Aorta (tissue), 5 donors: Measurements from ENCODE around the gene CACNA1H. TPM values are rescaled to one million over a fixed set of nuclear protein-coding genes. Genes with fewer than 3 reads are reported as not detected.
"Not testable (repeated sequence)": the region's sequence is repeated elsewhere in the genome, so short reads cannot be mapped to it uniquely, and the experiment has no call there.

Experiments used
- ATAC-seq: fragments of 200-7000 bp; cut with Tn5 transposase; one replicate; pipeline ENCODE4 v1.9.1; 2022; ENCODE audit warnings: moderate library complexity; ENCODE audit not compliant: low FRiP score
- DNase-seq, 2 donors: peaks; one replicate each; pipeline ENCODE4 v3.0.0-alpha.2; 2020
- H3K27ac ChIP-seq, 2 donors: one replicate each; pipeline ENCODE4 v1.5.1; 2013; ENCODE audit warnings: low read length in 2 of 2, mild to moderate bottlenecking in 2 of 2, moderate library complexity in 2 of 2, control low read depth in 1 of 2, inconsistent platforms in 1 of 2, low read depth in 1 of 2
- H3K27me3 ChIP-seq, 2 donors: one replicate each; pipeline ENCODE4 v1.6.1; 2013; ENCODE audit warnings: control low read depth in 1 of 2, low read length in 1 of 2, mild to moderate bottlenecking in 1 of 2, moderate library complexity in 1 of 2; ENCODE audit not compliant: insufficient read depth in 2 of 2, control insufficient read depth in 1 of 2
- H3K36me3 ChIP-seq, 2 donors: one replicate each; pipeline ENCODE4 v1.6.1; 2013; ENCODE audit warnings: control low read depth in 1 of 2, low read length in 1 of 2, mild to moderate bottlenecking in 1 of 2; ENCODE audit not compliant: insufficient read depth in 2 of 2, control insufficient read depth in 1 of 2
- H3K4me1 ChIP-seq, 2 donors: one replicate each; pipeline ENCODE4 v1.6.1; 2013; ENCODE audit warnings: low read length in 2 of 2, control low read depth in 1 of 2, mild to moderate bottlenecking in 1 of 2, moderate library complexity in 1 of 2; ENCODE audit not compliant: insufficient read depth in 2 of 2, control insufficient read depth in 1 of 2
- H3K4me3 ChIP-seq, 2 donors: one replicate each; pipeline ENCODE4 v1.5.1; 2013; ENCODE audit warnings: low read length in 2 of 2, control low read depth in 1 of 2, mild to moderate bottlenecking in 1 of 2
- H3K9me3 ChIP-seq: one replicate; pipeline ENCODE4 v1.6.1; 2013; ENCODE audit warnings: mild to moderate bottlenecking, low read length; ENCODE audit not compliant: control insufficient read depth
- WGBS, 2 donors: extraction: QIAGEN DNeasy Blood & Tissue Kit; methylation state at CpG; one replicate each; pipeline ENCODE4 v1.1.7; 2013; 5-methylcytosine and 5-hydroxymethylcytosine counted together
- intact Hi-C, 2 donors: fragments of 100-400 bp; cut with DNase I; formaldehyde crosslinking; loops; one replicate each; pipeline versions ENCODE4 v1.14.2 to v1.15.0; 2022
- polyA plus RNA-seq, 2 donors: library from polyadenylated mRNA; stranded (reverse); fragments of 200-250 nt; gene quantifications; one replicate each; pipeline ENCODE4 v1.2.3, GENCODE V29; 2013
- total RNA-seq, 2 donors: library from RNA; stranded (reverse); fragmentation: NEBNext Ultra II Directional; extraction: Animal tissue kit (Norgen Biotek cat#: 25700); gene quantifications; one replicate each; pipeline ENCODE4 v1.2.1, GENCODE V29; 2021
- donor health status: healthy with polysubstance abuse.
- donor health status: Bipolar disorder and iron deficiency.
- donor health status: DM: no; HTN: no; CAD: no.
- donor health status: DM: no; HTN: no; CAD: no.
- donor health status: DM: yes; HTN: yes; CAD: no.

CACNA1H gene
- total and polyA plus RNA-seq, 4 donors: 1.3 to 17.8 (median 9.8) TPM

DNA sequence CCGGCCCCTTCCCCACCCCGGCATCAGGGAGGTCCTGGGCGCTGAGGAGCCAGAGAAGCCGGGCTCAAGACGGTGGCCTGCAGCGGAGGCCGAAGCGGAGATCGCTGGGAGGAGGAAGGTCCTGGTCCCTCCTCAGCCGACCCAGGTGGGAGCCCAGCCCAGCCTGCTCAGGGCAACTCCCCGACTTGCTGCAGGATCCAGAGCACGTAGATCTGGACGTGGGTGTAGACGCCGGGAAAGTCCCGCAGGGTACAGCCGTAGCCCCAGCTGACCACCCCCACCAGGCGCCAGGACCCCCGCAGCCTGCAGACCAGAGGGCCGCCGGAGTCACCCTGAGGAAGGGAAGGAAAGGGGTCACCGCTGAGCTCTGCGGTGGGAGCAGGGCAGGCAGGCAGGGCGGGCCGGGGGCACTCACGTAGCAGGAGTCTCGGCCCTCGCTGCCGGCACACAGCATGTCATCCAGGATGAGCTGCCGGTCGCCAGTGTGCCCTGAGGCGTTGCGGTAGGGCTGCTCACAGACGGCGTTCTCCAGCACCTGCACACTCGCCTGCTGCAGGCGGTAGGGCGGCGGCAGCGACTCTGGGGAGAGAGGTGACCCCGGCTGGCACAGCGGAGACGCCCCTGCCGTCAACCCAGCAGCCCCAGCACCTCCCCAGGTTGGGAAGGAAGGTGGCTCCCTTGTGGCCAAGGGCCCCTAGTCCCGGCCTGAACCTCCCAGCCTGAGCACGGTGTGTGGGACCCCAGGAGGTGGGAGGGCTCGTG, 108.4 kb downstream of the CACNA1H start:
- no peak for DNase-seq
- intact Hi-C loops: loop anchor here in 1 of 2 donors (10.0 kb wide), 1 partner anchor 47 kb away; no protein-coding TSS in a partner anchor
- H3K27me3 ChIP-seq: no peaks in the 10 kb centered on the region
- H3K4me1 ChIP-seq: no peaks in the 10 kb centered on the region
- H3K27ac ChIP-seq: no peak overlapping the region
- no peak overlapping the region for H3K4me3 ChIP-seq
- H3K9me3 ChIP-seq: no peaks in the 10 kb centered on the region
- 10 to 12% methylated on average over 47 of the region's 47 CpGs for WGBS, 2 donors
- H3K36me3 ChIP-seq: no peaks in the 10 kb centered on the region
- ATAC-seq: no peak

DNA sequence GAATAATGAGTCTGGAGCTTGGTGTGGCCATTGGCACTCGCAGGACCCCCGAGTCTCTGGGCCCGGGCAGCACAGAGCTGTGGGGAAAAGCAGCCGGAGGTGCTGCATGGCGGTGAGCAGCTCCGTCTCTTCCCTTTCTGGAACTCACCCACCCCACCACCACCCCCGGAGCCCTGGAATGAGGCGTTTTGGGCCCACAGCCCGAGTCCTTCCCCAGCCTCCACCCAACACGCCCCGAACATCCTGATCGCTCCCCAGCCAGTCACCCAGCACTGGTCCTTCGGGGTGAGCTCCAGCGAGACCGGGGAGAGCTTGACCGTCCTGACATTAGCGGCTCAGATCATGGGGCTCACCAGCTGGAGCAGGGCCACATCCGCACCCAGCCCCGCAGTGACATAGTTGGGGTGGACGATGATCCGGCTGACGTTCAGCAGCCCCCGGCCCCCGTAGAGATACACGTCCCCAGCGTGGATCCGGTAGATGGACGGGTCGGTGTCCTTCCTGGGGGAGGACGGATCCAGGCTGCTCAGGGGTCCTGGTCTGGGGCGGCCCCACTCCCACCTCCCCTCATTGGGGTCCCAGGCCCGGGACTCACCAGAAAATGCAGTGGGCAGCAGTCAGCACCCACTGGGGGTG, 109.4 kb downstream of the CACNA1H start:
- intact Hi-C loops: loop anchor here in 1 of 2 donors (10.0 kb wide), 1 partner anchor 48 kb away; no protein-coding TSS in a partner anchor
- WGBS, 2 donors: 75 to 78% methylated on average over 32 of the region's 32 CpGs
- H3K27me3 ChIP-seq: no peaks in the 10 kb centered on the region

DNA sequence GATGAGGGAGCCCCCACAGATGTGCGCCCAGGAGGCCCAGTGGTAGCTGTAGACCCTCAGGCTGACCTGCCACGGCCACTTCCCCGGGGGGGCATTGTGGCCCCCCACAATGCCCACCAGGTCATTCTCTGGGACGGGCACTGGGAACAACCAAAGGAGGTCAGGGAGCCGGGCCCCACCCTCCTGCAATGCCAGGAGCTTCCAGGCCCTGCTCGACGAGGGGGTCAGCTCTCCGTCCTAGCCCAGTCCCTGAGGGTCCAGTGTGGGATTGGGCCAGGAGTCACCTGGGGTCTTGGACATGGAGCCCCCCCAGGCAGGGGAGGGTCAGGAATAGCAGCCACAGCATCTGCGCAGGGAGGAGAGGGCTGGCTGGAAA, 109.9 kb downstream of the CACNA1H start:
- Histone ChIP-seq H3K4me1 (no peaks in the 10 kb centered on the region), H3K9me3 (no peaks in the 10 kb centered on the region), H3K27me3 (no peaks in the 10 kb centered on the region), H3K4me3 (no peak overlapping the region), H3K27ac (no peak overlapping the region), H3K36me3 (no peaks in the 10 kb centered on the region)
- 80 to 81% methylated on average over 8 to 9 of the region's 9 CpGs for WGBS, 2 donors
- ATAC-seq (no peak), DNase-seq (no peak)
- intact Hi-C loops: loop anchor here in 1 of 2 donors (10.0 kb wide), 1 partner anchor 48 kb away; no protein-coding TSS in a partner anchor

More for the DNA sequence above, 109.4 kb downstream of the CACNA1H start:
- ATAC-seq (no peak), DNase-seq (no peak)
- Histone ChIP-seq H3K27ac (no peak overlapping the region), H3K36me3 (no peaks in the 10 kb centered on the region), H3K4me3 (no peak overlapping the region), H3K9me3 (no peaks in the 10 kb centered on the region), H3K4me1 (no peaks in the 10 kb centered on the region)

DNA sequence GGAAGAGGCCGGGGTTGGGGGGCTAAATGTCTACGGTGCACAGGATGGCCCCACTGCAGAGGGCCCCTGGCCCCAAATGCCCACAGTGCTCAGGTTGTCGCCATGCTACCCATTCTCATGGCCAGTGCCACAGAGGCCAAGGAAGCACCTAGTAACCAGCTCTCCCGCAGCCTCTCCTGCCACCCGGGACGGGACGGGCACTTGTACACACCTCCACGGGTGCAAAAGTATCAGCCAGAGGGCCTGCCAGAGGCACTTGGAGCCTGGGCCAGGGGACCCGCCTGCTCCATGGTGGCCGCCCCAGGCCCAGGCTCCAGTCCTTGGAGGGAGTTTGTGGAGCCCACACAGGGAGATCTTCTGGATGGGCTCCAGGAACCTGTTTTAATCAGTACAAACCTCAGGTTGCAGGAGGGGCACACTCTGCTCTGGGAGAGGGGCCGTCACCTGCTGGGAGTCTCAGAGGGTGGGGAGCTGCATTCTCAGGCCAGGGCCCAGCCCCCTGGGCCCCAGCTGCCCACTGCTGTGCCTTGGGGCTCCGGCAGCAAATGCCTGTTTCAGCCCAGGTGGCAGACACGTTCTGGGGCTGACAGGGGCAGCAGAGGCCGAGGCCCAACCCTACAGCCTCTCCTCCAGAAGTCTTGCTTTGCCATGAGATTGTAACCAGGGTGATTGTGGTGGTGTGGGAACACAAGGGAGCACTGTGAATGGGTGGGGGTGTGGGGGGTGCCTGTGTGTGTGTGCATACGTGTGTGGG, 110.9 kb downstream of the CACNA1H start:
- Histone ChIP-seq H3K4me3 (no peak overlapping the region), H3K9me3 (no peaks in the 10 kb centered on the region), H3K4me1 (no peaks in the 10 kb centered on the region), H3K27me3 (no peaks in the 10 kb centered on the region), H3K27ac (no peak overlapping the region), H3K36me3 (no peaks in the 10 kb centered on the region)
- no peak for DNase-seq
- ATAC-seq: no peak
- WGBS, 2 donors: 60 to 65% methylated on average over 15 of the region's 15 CpGs
- intact Hi-C loops: loop anchor here in 1 of 2 donors (10.0 kb wide), 1 partner anchor 49 kb away; no protein-coding TSS in a partner anchor

DNA sequence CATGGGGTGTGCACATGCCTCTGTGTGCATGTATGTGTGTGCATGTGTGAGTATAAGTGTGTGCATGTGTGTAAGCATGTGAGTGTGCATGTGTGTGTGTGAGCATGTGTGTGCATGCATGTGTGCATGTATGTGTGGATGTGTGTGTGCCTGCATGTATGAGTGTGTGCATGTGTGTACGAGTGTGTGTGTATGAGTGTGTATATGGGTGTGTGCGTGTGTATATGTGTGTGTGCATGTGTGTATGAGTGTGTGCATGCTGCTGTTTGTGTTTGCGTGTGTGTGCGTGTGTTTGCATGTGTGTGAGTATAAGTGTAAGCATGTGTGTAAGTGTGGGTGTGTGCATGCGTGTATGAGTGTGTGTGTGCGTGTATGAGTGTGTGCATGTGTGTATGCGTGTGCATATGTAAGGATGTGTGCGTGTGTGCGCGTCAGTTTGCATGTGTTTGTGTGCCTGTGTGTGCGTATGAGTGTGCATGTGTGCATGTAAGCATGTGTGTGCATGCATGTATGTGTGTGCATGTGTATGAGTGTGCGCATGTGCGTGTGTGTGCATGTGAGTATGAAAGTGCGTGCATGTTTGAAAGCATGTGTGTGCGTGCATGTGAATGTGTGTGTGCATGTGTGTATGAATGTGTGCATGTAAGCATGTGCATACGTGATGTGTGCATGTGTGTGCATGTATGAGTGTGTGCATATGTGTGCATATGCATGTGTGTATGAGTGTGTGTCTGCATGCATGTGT, 111.6 kb downstream of the CACNA1H start:
- Histone ChIP-seq H3K36me3 (no peaks in the 10 kb centered on the region), H3K4me3 (no peak overlapping the region), H3K4me1 (no peaks in the 10 kb centered on the region), H3K27me3 (no peaks in the 10 kb centered on the region), H3K27ac (no peak overlapping the region), H3K9me3 (no peaks in the 10 kb centered on the region)
- no peak for ATAC-seq
- WGBS, 2 donors: 95 to 96% methylated on average over 16 of the region's 16 CpGs
- intact Hi-C loops: loop anchor here in 1 of 2 donors (10.0 kb wide), 1 partner anchor 50 kb away; no protein-coding TSS in a partner anchor
- DNase-seq: no peak

DNA sequence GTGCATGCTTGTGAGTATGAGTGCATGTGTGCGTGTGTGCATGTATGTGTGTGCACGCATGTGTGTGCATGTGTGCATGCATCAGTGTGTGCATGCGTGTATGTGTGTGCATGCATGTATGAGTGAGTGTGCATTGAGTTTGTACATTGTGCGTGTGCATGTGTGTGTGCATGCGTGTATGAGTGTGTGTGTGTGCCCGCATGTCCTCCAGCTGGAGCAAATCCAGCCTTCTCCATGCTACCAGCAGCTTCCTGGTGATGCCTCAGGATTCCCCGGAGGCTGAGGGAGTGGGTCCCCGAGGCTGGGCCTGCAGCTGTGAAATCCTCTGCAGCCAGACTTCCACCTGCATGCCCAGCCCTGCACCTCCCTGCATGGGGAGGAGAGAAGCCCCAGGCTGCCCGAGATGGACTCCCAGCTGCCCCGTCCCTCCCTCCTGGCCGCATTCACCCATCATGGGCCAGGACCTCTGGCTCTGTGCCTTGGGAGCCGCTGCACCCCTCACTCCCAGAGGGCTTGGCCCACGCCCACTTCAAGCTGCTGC, 112.3 kb downstream of the CACNA1H start:
- H3K4me1 ChIP-seq: no peaks in the 10 kb centered on the region
- intact Hi-C loops: loop anchor here in 1 of 2 donors (10.0 kb wide), 1 partner anchor 50 kb away; no protein-coding TSS in a partner anchor

DNA sequence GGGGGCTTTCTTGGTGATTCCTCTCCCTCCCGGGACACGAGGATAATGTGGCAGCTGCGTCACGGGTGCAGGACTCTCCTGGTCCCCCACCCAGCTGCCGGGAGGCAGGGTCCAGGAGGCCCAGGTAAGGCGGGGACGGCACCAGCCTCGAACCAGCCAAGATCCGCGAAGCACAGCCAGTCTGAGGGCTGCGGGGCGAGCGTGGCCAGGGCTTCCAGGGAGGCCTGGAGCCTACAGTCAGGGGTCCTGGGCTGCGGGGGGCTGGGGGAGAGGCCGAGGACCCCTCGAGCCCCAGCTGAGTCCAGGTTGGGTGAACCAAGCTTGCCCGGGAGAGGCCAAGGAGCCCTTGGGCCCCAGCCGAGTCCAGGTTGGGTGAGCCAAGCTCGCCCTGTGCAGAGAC, 112.9 kb downstream of the CACNA1H start:
- no peaks in the 10 kb centered on the region for H3K4me1 ChIP-seq
- H3K36me3 ChIP-seq: no peaks in the 10 kb centered on the region
- DNase-seq: no peak
- no peaks in the 10 kb centered on the region for H3K9me3 ChIP-seq
- H3K27me3 ChIP-seq: no peaks in the 10 kb centered on the region
- no peak overlapping the region for H3K27ac ChIP-seq
- intact Hi-C loops: loop anchor here in 1 of 2 donors (10.0 kb wide), 1 partner anchor 51 kb away; no protein-coding TSS in a partner anchor
- 88 to 89% methylated on average over 19 of the region's 19 CpGs for WGBS, 2 donors
- H3K4me3 ChIP-seq: no peak overlapping the region
- ATAC-seq: no peak

More for the DNA sequence above, 112.3 kb downstream of the CACNA1H start:
- H3K27ac ChIP-seq: no peak overlapping the region
- DNase-seq (no peak), ATAC-seq (no peak)
- no peaks in the 10 kb centered on the region for H3K9me3 ChIP-seq
- H3K27me3 ChIP-seq: no peaks in the 10 kb centered on the region
- no peaks in the 10 kb centered on the region for H3K36me3 ChIP-seq
- no peak overlapping the region for H3K4me3 ChIP-seq
- WGBS, 2 donors: 75 to 82% methylated on average over 13 of the region's 13 CpGs

DNA sequence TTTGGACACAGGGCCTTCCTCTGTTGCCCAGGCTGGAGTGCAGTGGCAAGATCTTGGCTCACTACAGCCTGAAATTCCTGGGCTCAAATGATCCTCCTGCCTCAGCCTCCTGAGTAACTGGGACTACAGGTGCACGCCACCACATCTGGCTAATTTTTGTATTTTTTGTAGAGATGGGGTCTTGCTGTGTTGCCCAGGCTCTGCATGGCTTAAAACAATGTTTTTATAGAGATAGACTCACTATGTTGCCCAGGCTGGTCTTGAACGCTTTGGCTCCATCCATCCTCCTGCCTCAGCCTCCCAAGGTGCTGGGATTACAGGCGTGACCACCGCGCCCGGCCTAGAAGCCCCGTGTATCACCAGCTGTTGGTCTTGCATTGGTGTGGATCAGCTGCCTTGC, 116.5 kb downstream of the CACNA1H start:
- ATAC-seq: not testable (repeated sequence)
- intact Hi-C loops: loop anchor here in 1 of 2 donors (10.0 kb wide), 1 partner anchor 55 kb away; no protein-coding TSS in a partner anchor

More for the DNA sequence above, 116.5 kb downstream of the CACNA1H start:
- not testable (repeated sequence) for H3K4me1 ChIP-seq, H3K27me3 ChIP-seq, H3K36me3 ChIP-seq, H3K9me3 ChIP-seq, H3K4me3 ChIP-seq, DNase-seq, H3K27ac ChIP-seq
- 91 to 93% methylated on average over 7 of the region's 7 CpGs for WGBS, 2 donors
